Measurements from ENCODE around the gene CEP89. TPM values are rescaled to one million over a fixed set of nuclear protein-coding genes. Genes with fewer than 3 reads are reported as not detected.
"Not testable (repeated sequence)": the region's sequence is repeated elsewhere in the genome, so short reads cannot be mapped to it uniquely, and the experiment has no call there.

The CEP89 gene
- total RNA-seq, 1 donor from 2014 or later: 28.5 TPM

DNA sequence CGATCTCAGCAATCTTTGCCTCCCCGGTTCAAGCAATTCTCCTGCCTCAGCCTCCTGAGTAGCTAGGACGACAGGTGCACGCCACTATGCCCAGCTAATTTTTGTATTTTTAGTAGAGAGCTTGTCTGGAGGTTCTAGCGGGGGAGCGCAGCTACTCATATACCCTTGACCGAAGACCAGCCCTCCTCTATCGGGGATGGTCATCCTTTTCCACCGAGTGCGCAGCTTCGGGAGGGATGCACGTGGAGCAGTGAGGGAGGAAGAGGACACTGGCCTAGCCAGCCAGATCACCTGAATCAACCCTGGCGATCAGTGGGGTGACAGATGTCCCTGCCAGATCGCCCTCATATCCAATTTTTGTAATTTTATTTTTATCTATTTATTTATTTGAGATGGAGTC is 109.0 kb downstream of the CEP89 start:
- DNase-seq (ENCODE audit: low spot score) (no peak), ATAC-seq (no peak)
- intact Hi-C loops (cut with DNase I): no loop called here

DNA sequence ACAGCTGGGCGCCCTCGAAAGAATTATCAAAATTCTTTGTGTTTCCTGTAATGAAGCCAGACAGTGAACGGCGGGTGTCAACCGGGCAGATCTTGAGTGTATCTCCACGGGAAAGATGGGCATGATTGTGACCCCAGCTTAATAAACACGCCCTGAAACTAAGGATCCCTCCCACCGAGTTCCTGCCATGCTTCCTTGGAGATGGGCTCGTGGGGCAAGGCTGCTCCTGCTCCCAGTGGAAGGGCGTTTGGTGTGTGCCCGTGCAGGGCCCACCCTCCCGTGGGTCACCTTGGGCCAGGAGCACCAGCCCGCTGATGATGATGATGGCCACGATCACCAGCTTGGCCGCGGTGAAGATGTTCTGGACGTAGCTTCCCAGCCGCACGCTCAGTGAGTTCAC is 109.6 kb downstream of the CEP89 start:
- intact Hi-C loops (cut with DNase I): no loop called here
- ATAC-seq: no peak
- DNase-seq (ENCODE audit: low spot score): no peak

DNA sequence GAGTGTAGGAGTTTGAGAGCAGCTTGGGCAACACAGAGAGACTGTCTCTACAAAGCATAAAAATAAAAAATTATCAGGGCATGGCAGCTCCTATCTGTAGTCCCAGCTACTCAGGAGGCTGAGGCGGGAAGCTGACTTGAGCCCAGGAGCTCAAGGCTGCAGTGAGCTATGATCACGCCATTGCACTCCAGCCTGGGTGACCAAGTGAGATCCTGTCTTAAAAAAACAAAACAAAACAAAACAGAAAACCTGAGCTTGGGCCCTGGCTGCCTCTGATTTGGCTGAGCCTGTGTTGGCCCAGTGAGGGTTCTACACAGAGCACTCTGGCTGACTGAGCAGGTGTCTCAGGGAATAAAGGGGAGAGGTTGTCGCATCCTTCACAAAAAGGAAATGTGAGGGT is 110.2 kb downstream of the CEP89 start:
- intact Hi-C loops (cut with DNase I): no loop called here
- ATAC-seq (no peak), DNase-seq (ENCODE audit: low spot score) (no peak)

DNA sequence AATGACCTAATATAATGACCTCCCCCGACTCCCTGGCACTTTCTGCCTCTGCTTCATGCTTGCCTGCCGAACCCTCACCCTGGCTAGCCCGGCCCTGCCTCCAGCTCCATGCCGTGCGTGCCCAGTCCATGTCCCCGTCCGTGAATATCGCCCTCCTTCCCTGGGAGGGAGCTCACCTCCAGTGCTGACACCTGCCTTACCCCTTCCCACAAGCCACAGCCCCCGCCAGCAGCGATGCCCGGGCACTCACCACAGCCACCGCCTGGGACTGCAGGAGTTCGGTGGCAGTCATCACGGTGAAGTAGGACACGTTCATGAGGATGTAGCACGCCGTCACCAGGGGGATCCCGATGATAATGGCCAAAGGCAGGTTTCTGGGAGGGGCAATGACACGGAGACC is 112.2 kb downstream of the CEP89 start:
- no peak for DNase-seq (ENCODE audit: low spot score)
- intact Hi-C loops (cut with DNase I): no loop called here
- ATAC-seq: no peak

DNA sequence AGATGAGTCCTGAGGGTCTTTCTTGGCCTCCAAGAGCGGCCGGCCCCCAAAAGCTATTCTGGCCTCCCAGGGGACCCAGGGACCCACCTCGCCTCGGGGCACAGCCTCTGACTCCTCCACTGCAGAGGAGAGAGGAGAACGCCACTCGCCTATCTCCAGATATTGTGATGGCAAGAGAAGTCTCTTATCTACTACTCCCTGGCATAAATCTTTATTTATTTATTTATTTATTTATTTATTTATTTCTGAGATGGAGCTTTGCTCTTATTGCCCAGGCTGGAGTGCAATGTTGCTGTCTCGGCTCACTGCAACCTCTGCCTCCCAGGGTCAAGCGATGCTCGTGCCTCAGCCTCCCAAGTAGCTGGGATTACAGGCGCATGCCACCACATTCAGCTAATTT is 113.2 kb downstream of the CEP89 start:
- ATAC-seq (no peak), DNase-seq (ENCODE audit: low spot score) (no peak)
- intact Hi-C loops (cut with DNase I): no loop called here

DNA sequence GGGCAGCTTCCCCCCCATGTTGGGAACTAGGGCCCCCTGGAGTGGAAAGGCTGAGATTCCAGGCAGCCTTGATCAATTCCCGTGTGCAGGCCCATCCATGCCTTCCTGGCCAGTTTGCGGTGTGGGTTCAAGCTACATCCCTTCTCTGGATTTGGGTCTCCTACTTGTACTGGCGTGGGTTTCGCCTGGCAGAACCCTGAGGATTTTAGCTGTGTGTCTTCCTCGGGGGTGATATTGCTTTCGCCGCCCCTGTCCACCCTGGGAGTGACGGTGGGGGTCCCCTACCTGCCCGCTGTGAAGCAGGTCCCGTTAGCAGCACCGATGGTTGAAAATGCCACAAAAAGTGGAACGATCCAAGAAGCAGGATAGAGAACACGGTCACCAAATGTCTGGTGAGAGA is 113.6 kb downstream of the CEP89 start:
- no peak for ATAC-seq
- DNase-seq (ENCODE audit: low spot score): no peak
- intact Hi-C loops (cut with DNase I): no loop called here

DNA sequence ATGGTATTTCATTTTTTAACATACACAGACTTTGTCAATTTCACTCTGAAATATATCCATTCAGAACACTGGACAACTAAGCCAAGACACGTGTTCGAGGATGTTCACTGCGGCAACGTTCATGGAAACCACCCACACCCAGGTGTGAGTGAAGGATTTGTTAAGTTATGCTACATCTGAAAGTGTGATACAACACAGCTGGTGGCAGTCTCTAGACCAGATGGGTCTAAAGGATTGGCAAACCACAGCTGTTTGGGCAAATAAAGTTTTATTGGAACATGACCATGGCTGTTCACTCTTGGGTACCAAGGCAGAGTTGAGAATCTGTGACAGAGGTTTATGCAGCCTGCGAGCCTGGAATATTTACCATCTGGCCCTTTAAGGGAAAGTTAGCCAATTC is 114.2 kb downstream of the CEP89 start:
- intact Hi-C loops (cut with DNase I): no loop called here
- ATAC-seq: no peak
- DNase-seq (ENCODE audit: low spot score): no peak

DNA sequence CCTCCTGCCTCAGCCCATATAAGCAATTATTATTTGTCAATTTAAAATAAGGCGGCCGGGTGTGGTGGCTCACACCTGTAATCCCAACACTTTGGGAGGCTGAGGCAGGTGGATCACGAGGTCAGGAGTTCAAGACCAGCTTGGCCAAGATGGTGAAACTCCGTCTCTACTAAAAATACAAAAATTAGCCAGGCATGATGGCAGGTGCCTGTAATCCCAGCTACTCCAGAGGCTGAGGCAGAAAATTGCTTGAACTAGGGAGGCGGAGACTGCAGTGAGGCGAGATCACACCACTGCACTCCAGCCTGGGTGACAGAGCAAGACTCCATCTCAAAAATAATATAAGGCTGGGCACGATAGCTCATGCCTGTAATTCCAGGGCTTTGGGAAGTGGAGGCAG is 114.9 kb downstream of the CEP89 start:
- intact Hi-C loops (cut with DNase I); ATAC-seq; DNase-seq (ENCODE audit: low spot score): not testable (repeated sequence)

DNA sequence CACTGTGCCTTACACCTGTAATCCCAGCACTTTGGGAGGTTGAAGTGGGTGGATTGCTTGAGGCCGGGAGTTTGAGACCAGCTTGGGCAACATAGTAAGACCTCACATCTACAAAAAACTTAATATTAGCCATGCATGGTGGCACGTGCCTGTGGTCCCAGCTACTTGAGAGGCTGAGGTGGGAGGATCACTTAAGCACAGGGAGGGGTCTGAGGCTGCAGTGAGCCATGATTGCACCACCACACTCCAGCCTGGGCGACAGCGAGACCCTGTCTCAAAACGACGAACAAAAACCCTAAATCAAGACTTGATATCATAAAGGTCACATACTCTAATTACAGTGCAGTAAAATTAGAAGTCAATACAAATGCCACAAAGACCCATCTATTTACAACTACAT is 119.5 kb downstream of the CEP89 start:
- intact Hi-C loops (cut with DNase I): no loop called here
- no peak for DNase-seq (ENCODE audit: low spot score)

DNA sequence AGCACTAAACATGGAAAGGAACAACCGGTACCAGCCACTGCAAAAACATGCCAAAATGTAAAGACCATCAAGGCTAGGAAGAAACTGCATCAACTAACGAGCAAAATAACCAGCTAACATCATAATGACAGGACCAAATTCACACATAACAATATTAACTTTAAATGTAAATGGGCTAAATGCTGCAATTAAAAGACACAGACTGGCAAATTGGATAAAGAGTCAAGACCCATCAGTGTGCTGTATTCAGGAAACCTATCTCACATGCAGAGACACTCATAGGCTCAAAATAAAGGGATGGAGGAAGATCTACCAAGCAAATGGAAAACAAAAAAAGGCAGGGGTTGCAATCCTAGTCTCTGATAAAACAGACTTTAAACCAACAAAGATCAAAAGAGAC is 123.7 kb downstream of the CEP89 start:
- DNase-seq (ENCODE audit: low spot score); ATAC-seq; intact Hi-C loops (cut with DNase I): not testable (repeated sequence)

More for the DNA sequence above, 119.5 kb downstream of the CEP89 start:
- no peak for ATAC-seq

DNA sequence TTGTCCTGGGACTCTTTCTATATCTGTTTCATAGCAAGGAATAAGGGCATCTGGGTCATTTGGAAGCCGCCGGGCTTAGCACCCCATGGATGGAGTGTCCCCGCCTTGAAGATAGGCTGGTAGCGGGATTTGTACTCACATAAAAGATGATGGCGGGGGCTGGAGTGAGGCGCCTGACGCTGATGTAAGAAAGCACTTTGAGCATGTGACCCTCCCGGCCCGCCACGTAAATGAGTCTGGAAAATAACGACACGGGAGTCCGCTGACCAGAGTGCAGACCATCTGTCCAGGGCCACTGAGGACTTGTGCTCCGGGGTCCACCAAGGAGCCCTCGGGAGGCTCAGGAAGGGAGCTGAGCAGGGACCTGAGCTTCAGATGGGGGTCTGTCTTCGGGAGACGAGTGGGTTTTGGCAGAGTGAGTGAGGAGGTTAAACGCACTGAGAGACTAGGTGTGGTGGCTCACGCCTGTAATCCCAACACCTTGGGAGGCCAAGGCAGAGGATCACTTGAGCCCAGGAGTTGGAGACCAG is 128.0 kb downstream of the CEP89 start:
- ATAC-seq (no peak), DNase-seq (ENCODE audit: low spot score) (no peak)
- intact Hi-C loops (cut with DNase I): no loop called here

DNA sequence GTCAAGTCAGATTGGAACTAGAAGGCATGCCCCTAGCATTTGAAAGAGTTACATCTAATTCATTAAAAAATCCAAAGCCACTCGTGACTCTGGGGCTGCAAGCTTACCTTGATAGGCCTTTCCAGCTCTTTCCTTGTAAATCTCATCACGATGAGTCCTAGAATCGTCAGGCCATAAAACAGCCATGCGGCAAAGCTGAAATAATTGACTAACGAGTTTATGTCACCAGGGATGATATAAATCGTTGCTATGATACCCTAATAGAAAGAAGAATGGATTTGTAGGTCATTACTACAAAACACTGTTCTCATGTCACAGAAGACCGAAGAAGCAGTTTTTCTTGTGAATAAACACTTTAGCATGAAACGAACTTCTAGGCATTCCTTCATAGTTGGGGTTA is 129.7 kb downstream of the CEP89 start:
- no peak for ATAC-seq

DNA sequence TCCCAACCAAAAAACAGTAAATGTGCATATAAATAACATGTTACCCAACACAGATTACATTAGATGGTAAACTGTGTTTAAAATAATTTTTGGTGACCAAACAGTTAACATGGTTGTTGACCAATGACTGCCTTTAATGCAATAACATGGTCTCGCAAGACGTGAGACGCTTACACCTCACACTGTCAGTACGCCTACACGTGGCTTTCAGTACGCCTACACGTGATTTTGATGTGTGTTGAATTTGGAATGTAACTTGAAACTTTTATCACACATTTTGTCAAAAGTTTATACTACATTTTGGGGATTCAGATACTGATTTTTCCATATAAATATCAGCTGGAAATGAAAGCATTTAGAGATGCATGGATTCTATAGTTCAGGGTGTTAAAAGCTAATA is 134.2 kb downstream of the CEP89 start:
- DNase-seq (ENCODE audit: low spot score) (no peak), ATAC-seq (no peak)
- intact Hi-C loops (cut with DNase I): no loop called here

More for the DNA sequence above, 129.7 kb downstream of the CEP89 start:
- intact Hi-C loops (cut with DNase I): no loop called here
- DNase-seq (ENCODE audit: low spot score): no peak

DNA sequence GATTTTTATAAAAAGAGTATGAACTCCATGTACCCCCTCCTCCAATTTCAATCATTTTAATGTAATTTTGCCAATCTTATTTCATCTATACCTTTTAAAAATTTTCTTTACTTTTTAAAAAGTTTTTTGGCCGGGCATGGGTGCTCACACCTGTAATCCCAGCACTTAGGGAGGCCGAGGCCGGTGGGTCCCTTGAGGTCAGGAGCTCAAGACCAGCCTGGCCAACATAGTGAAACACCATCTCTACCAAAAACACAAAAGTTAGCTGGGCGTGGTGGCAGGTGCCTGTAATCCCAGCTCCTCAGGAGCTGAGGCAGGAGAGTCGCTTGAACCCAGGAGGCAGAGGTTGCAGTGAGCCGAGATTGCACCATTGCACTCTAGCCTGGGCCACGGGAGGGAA is 138.4 kb downstream of the CEP89 start:
- ATAC-seq; DNase-seq (ENCODE audit: low spot score); intact Hi-C loops (cut with DNase I): not testable (repeated sequence)

DNA sequence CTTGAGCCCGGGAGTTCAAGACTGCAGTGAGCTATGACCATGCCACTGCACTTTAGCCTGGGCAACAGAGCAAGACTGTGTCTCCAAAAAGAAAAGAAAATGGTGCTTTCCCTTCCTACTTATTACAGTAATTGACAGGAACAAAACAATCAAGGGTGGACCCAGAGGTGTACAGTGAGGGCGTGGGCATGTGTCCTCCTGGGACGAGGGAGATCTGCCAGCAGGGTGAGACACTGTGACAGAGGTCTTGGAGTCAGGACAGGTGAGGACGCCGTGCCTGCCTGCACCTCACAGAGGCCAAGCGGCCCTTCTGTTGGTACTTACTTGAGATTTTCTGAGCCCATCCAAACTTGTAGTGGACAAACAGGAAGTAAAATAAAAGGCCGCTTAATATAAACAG is 138.9 kb downstream of the CEP89 start:
- DNase-seq (ENCODE audit: low spot score); ATAC-seq: not testable (repeated sequence)

DNA sequence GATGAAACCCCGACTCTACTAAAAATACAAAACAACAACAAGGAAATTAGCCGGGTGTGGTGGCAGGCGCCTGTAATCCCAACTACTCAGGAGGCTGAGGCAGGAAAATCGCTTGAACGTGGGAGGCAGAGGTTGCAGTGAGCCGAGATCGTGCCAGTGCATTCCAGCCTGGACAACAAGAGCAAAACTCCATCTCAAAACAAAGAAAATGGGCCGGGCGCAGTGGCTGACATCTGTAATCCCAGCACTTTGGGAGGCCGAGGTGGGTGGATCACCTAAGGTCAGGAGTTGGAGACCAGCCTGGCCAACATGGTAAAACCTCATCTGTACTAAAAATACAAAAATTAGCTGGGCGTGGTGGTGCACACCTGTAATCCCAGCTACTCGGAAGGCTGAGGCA is 139.7 kb downstream of the CEP89 start:
- DNase-seq (ENCODE audit: low spot score); ATAC-seq; intact Hi-C loops (cut with DNase I): not testable (repeated sequence)

More for the DNA sequence above, 138.9 kb downstream of the CEP89 start:
- intact Hi-C loops (cut with DNase I): not testable (repeated sequence)

DNA sequence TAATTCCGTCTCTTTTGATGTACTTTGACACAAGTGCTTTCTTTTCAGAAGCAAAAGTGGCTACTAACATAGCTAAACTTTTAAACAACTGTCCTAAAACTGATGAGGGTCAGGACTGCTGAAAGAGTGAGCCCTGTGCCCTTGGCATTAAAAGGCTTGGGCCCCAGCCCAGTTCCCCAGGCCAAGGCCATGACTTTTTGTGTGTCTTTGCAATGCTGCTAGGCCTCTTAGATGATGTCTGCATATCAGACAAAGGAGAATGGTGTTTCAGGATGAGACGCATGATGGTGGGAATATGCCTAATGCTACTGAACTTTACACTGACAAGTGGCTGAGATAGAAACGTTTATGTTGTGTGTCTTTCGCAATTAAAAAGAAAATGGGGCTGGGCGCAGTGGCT is 140.1 kb downstream of the CEP89 start:
- DNase-seq (ENCODE audit: low spot score) (no peak), ATAC-seq (no peak)
- intact Hi-C loops (cut with DNase I): no loop called here

DNA sequence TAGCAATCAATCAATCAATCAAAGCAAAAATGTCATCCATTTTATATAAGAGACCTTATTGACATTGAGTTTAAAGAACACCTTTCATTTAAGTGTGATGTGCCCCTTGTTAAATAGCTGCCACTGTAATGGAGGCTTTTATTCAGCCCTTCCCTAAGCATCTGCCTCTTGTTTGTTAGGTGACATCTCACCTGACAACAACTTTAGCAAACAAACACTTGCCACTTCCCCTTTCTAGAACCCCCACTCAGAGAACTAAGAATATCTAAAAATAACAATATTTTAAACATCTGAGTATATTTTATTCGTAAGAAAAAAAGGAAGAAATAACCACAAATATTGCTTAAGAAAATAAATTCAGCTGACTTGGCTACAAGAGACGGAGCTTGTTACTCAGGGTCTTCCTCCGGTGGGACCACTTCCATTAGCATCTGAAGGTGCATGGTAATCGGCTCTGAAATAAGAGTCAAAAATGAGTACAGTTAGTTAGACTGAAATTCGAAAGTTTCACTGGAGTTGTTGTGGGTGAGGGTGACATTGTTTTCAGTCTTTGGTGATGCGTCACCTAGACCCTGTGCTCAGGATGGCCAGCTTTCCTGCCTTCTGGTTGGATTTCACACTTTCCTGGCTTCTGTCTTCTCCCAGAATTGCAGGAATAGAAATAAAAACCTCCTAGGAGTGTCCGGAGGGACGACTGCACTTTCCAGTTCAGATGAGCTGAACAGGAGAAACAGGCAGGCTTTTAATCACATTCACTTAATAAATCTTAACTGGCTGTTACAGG is 141.3 kb downstream of the CEP89 start:
- DNase-seq (ENCODE audit: low spot score) (no peak), ATAC-seq (no peak)
- intact Hi-C loops (cut with DNase I): no loop called here

DNA sequence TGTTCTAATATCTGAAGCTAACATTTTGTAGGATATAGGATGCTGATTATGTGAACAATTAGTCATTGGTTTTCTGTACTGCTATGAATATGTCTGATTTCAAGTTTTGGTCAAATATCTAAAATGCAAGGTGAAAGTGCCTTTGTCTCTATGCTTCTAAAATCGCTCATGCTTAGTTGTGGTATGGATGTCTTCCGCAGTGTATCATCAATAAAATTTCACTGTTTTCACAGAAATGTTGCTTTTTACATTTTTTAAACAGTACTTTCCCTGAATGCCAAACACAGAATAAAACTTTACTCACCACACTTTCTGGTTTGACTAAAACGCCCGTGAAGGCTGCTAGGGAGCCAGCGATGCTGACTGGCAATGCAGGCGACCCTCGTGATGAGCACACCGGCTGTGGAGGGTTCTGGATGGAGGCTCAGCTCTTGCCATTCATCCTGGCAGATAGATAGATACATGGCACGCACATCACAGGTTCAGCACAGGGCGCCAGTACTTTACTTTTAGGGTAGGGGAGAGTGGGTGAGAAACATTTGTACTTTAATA is 142.3 kb downstream of the CEP89 start:
- DNase-seq (ENCODE audit: low spot score) (no peak), ATAC-seq (no peak)
- intact Hi-C loops (cut with DNase I): no loop called here

DNA sequence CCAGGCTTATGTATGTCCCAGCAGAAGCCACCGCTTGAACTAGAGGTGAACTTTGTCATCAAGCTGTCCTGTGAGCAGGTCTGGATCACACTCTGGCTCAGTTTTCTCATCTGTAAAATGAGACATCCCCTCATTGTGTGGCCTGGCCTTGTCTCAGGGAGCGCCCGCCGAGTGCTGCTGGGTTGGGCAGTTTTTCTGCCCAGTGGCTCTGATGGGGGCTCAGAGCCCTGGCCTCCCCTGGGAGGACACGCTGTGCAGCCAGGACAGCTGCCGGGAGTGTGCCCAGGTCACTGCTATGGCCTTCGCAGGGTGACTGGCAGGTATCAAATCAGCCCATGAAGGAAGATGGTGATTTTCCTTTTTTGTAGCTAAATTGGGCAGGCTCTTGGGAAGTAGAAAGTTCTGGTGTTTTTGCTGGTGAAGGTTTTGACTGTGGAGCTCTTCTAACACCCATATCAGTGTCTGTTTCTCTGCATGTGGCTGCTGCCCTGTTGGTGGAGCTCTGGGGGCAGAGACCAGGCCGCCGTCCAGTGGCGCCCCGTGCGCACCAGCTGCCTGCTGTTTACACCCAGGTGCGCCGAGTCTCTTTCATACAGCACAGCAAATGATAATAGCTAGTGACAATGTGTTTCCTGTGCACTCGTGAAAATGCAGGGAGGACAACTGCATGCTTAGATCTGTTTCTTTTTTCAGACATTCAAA is 143.0 kb downstream of the CEP89 start:
- intact Hi-C loops (cut with DNase I): no loop called here
- ATAC-seq (no peak), DNase-seq (ENCODE audit: low spot score) (no peak)
